GM21528 (cell line): ENCODE measurements around the gene RORB.
"Not testable (repeated sequence)": the region's sequence is repeated elsewhere in the genome, so short reads cannot be mapped to it uniquely, and the experiment has no call there.

Experiments
- ATAC-seq: cut with Tn5 transposase; IDR thresholded peaks from one replicate; pipeline ENCODE4 v1.9.1; 2021; ENCODE audit warnings: mild to moderate bottlenecking, moderate library complexity; ENCODE audit not compliant: unreplicated experiment, low FRiP score

Gene RORB

DNA sequence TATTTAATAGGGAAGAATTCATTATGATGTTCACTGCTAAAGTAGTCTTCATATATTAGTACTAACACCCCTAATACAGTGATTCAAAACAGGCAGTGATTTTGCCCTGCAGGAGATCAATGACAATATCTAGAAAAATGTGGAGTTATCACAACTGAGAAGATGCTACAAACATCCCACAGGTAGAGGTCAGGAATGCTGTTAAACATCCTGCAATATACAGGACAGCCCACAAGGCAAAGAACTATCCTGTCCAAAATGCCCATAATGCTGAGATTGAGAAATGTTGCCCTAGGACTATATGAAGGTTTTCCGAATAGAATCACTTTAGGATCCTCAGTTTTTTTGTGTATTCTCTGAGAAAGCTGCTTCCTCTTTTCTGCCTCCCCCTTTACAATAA lies 15.3 kb downstream of the RORB start:
- ATAC-seq, result no peak

DNA sequence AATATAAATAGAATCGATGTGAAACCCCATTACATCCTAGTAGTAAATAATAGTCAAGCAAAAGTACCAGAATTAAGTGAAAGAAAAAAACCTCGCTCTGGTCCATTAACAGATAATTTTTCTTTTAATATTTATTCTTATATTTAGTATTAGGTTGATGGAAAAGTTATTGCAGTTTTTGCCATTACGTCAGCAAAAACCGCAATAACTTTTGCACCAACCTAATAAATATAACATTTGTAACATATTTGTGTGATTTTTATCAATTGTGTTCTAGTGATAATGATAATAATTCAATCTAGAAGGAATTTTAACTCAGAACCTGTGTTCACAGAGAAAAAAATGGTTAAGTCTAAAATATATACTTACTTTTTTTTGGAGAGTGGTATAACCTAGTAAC lies 16.1 kb downstream of the RORB start:
- ATAC-seq, result no peak

DNA sequence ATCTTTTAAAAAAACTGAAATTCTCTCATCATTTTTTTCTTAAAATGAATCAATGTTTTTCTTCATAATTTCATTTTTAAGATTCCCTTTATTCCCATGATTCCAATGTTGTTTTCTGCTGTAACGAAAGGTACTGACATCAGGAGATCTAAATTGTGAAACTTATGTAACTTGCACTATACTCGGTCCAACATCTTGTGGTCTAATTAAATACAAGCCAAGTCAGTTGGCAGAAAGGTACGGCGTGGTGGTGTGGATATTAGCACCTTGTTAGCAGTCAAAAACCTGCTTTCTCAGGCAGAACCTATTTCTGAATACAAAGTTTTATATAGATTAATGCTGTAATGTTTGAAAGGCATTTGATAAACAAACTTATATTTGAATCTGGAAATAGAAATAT lies 20.1 kb downstream of the RORB start:
- ATAC-seq, result no peak

DNA sequence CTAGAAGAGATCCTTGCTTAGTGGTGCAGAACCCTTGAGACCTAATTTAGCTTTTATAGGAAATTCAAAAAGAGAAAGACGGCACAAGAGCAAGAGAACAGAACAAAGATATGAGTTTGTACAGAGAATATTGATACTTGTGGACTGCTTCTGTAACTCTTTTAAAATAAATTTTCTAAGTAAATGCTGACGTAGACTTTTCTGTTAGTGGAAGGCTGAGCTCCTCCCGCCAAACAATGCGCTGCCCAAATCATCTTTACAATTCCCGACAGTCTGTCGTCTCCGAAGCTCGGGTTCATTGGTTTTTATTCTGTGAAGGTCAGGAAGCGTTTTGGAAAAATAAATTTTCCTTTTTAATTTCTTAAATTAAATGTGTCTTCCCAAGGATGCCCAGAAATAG lies 22.3 kb downstream of the RORB start:
- no peak for ATAC-seq

DNA sequence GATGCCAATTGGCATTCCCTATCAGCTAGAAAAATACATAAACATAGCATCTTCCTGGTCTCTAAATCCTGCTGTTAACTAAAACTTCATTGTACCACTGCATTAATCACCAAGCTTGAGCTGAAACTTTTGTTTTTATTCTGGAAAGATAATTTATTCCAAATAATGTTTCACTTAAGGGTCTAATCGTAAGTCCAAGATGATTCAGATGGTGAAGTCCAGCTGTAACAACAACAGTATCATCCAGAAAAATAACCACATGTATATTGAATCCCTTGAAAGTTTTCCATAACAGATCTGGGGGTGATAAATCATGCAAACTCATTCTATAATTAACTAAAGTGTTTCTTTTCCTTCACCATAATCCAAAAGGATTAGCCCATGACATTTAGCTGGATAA lies 23.9 kb downstream of the RORB start:
- ATAC-seq, result no peak

DNA sequence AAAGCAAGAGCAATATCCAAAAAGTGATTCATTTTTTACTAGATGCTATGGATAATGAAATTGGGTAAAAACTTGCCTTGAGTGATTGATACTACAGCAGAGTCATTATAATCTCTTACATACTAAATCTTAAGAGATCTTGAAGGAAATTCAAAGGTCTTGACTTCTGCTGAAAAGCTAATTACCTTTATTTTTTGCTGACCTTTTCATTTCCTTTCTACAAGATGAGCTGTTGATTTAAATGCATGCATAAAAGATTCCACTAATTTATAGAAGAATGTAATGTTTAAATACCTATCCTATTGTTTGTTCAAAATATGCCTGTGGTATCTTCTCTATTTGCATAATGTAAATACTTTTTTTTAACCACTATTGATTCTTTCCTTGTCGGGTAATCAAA lies 27.2 kb downstream of the RORB start:
- ATAC-seq, result no peak

DNA sequence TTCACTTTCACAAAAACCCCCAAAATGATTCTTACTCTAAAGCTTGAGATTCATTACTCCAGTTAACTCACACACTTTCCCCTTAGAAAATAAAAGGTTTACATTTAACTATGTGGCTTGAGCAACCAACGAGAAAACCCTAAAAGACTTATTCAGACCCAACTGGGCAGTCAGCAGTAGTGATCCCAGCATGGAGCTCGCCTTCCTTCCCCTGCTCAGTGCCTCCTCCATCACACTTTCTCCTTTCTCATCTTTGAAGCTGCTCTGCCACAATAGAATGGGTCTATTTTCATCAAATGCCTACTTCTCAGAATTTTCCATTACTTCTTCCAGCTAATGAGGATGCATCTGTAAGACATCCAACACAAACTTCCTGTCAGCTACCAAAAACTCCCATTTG lies 29.1 kb downstream of the RORB start:
- no peak for ATAC-seq

DNA sequence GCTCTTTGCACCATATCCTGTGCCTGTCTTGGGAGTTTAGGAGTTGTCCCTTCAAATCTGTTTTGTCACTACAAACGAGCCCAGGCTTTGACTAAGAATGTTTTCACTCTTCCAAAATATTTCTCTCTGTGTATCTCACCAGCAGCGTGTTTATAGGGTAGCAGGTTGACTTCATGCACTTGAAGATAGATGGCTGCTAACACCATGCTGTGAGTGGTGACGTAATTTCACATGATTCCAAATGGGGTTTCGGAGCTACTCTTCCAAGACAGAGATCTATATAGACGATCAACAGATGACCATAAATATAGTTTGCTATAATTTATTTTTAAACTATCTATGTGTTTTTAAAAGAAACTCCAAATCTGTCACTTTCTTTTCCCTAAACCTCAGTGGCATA lies 30.6 kb downstream of the RORB start:
- no peak for ATAC-seq

DNA sequence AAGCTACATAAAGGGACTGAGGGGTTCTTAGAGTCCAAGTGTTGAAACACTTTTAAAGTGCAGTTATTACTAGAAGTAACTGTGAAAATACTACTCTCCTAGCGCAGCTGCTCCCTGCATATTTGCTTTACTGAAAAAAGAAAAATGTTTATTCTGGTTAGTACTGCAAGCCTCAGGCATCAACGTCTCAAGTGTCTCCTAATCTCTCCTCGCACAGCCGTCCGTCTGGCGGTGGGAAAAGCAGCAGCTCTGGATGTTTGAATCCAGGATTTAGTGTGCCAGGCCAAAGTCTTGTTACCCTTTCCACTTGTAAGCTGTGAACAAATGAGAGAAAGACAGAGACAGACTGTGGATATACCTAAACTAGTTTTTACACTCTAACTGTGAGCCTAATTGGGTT lies 31.1 kb downstream of the RORB start:
- ATAC-seq, result no peak

DNA sequence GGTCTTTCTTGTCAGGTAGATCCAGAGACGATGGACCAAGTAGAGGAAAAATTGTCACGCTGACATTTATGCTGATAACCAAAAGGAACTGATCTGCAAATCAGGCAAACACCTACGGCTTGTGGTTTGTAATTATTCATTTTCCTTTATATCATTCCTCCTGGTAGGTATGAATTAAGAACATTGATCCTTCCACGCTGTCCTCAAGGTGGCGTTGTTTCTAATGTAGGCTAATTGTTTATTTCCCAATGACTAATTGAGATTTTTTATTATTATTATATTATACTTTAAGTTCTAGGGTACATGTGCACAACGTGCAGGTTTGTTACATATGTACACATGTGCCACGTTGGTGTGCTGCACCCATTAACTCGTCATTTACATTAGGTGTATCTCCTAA lies 33.3 kb downstream of the RORB start:
- not testable (repeated sequence) for ATAC-seq

DNA sequence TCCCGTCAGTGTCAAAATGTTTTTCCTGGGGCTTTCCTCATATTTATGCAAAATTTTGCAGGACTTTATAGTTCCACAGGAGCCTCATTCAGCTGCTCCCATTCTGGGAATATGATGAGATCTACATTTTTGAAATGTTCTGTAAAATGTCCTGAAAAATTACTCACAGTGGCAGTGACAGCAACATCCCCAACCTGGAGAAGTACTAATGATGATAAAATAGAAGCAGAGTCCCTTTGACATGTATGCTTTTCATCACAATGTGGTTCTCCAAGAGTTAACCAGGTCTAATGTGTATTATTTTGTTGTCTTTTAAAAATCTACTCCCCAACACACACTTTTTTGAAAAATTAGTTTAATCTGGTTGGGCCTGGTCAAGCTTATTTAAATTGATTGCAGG lies 36.1 kb downstream of the RORB start:
- ATAC-seq, result no peak

DNA sequence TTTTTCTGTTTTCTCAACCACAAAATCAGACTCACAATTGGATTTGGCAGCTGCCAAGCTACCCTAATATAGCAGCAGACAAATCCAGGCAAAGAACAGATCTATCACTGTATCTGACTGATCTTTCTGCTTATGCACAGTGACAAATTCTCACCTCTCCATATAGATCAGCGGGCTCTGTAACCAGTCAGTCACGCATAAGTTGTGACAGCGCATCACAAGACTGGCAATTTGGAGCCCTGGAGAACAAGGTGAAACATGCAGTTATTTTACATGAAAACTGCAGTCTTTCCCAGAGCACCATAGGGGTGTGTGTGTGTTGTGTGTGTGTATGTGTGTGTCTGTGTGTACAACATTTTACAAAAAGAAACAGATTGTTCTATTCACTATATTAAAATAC lies 37.7 kb downstream of the RORB start:
- no peak for ATAC-seq

DNA sequence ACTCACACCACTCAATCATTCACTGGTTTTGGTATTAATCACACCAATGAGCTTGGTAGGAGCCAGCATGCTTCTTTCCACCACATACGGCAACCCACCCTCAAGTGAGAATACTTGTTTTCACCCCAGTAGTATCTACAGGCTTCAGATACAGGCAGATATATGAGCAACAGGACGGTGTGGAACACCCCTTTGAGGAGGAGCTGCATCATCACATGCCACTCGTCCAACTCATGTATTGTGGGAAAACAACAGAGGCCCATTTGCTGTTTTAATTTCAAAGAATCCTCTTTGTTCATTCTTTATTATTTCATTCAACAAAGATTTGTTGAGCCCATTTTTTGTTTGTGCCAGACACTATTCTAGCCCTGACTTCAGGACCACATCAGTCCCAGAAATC lies 46.0 kb downstream of the RORB start:
- no peak for ATAC-seq

DNA sequence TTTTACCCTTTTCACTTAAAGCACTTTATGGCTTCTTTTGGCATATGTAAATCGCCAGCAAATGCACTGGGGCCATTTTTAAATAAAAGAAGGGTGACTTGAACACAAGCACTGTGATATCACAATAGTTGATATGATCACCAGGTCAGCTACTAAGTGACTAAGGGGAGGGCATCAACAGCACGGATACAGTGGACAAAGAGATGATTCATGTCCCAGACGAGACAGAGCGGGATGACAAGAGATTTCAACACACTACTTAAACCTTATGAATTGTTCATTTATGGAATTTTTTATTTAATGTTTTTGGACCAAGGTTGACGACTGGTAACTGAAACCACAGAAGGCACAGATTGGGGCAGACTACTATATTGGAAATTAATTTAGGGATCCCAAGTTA lies 54.1 kb downstream of the RORB start:
- ATAC-seq, result no peak

DNA sequence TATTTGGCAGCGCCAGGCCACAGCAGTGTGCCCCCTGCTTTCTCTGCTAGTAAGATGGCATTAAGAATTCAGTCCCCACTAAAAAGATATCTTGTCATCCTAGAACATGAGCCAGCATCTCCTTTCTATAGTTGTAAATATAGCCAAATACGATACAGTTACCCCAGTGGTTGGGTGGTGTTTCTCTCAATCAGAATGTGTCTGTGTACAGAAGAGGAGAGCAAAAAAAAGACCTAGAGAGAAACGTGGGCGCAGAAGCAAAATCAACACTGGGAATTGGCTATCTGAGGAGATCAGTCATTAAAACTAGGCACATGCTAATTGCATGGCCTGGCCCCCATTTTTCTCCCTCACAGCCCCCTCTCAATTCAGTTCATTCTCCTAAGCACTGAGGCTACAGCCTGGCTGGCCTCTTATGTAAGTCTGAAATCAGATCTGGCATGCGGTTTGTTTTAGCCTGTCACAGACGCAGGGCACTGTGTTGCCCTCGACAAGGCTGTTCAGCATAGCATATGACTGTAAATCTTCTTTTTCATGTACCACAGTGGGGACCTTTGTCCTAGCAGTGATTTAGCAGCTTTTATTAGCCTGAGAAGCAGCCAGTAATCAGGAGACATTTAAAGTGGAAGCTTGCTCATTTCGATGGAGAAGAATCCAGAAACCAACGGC lies 57.8 kb downstream of the RORB start:
- no peak for ATAC-seq

DNA sequence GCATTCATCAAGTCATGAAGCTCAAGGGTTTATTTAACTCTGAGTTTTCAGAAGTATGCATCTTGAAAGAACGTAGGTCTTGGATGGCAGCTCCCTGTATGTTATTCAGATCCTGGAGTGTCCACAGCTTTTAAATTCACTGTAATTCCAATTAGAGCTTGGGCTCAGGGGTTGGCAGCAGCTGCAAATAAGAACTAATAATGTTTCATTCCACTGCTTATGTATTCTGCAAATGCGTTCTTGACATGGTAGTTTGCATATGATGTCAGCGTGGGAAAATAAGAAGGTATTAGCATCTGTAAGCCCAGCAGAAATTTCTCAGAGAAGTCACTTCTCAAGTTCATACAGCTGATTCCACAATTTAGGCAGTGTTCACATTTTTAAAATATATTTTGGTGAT lies 58.4 kb downstream of the RORB start:
- ATAC-seq, result no peak

DNA sequence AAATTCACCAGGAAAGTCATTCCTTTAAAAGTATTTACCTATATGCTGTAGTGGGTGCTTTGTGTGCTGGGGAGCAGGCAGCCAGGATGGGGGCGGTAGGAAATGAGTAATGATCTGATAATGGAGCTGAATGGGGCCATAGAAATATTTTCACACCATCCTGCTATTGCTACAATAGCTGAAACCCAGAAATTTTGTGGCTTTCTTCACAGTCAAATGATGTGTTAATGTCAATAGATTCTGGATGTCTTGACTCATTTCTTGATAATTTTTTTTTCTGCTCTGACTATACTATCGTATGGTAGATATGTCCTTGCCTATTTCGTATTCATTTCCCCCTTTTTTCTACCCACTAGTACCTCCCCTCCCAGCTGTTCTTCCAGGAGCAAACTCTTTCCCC lies 59.5 kb downstream of the RORB start:
- ATAC-seq, result peak; percentile 84

DNA sequence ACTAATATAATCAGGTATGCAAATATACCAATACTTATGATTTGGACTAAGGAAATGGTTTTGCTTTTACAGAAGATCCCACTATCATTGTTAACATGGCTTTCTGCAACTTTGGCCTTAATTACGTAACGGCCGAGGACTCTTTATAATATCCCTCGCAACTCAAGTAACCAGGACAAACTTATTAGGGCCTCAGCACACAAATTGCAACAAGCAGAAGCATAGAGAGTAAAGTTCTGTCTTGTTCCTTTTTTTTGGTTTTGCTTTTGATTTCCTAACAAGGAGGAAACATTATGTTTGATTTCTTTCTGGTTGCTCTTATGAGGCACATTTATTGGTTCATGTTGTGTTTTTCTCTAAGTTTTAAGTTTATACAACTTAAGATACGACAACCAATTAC lies 60.4 kb downstream of the RORB start:
- peak; percentile 35 for ATAC-seq

DNA sequence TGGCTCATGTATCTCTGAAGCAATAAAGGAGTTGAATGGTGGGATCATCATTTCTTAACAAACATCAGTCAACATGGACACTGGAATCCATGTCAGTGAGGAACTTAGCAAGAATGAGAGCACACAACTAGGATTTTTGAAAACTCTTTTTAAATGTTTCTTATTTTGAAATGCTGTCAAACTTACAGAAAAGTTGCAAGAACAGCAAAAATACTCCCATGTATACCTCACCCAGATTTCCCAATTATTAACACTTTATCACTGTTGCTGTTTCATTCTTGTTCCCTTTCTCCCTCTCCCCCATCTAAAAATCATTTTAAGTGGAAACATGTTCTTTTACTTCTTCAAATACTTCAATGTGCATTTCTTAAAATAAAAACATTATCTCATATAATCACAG lies 65.5 kb downstream of the RORB start:
- no peak for ATAC-seq

DNA sequence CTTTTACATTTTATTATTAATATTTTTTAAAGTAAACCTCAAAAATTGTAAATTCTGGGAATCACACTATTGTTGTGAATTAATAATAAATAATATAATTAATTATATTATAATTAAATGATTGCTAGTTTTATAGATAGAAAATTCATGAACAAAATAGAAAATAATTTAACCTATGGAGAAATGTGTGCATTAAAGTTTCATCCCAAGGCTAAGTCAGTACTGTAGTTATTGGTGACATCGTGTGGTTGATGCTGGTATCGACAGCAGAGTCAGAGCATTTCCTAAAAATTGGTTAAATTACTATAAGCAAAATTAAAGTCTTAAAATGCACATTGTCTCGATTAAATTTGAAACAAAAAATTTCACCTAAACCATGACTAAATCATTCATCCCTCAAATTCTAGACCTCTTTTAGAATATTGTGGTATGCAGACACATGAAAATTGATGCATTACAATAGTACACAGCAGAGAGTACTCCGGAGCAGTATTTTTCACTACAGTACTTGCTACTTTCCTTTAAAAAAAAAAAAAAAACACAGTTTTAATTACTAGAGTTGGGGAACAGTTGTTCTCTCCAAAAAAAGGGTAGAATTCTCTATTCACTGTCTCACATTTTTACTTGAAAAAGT lies 73.9 kb downstream of the RORB start:
- peak; percentile 77 for ATAC-seq

DNA sequence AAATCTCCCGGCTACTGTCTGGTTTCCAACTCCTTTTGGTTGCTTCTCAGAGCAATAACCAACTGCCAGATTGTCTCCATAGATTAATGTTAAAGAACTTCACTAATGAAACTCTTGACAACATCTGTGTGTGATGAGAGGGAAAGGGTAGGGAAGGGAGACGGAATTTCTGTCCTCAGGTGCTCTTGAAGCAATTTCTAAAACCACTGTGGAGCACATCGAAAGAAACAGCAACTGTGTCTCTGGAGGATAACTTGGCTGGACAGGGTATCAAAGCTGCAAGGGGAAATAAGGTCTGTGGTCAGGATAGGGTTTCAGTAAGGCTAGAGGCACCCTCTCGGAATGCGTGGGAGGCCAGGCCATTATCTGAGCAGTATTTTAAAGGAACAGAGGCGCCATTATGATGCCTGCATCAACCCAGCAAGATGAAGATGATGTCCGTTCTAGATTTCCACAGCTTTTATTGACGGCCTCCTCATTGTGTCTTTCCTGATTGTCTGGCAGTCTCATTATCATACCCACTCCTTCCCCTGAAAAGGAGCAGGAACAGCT lies 76.6 kb downstream of the RORB start:
- no peak for ATAC-seq

DNA sequence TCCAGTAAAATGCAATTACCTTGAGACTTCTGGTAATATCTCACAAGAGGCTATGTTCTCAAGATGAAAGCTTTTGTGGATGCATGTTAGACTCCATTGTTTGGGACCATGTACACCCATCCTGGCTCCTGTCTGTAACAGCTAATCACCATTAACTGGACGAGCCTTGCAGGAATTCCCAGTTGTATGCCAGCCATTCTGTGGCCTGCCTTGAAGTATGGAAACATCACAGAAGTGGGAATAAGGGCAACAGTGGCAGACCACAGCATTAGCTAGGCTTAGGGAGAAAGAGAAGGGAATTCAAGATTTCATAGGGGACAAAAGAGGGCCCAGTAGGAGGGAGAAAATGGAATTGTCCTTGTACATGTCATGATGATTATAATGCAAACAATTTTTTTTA lies 79.0 kb downstream of the RORB start:
- ATAC-seq, result no peak
